ENCODE data around the gene PHLPP1. TPM values are rescaled to one million over a fixed set of nuclear protein-coding genes. Genes with fewer than 3 reads are reported as not detected.

Gene PHLPP1
- total RNA-seq, 1 experiment from 2014 or later = 7.9 TPM

DNA sequence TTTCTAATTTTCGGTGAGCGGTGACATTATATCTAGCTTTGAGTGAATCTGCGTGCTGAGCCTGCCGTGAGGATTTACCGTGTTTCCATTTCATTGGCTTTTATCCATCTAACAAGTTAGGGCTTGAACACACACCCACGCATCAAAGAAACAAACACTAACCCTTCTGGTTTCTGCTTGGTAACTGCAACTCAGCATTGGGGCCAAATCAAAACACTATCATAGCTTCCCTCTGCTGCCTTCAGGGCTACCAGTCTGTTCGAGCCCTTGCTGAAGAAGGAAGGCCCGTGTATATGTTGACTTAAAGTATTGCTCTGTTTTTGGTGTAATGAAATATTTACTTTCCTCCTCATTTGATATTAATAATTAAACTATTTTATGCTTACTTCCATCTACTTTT, 227.2 kb downstream of the PHLPP1 start:
- no peak for DNase-seq (ENCODE audit: low spot score)

DNA sequence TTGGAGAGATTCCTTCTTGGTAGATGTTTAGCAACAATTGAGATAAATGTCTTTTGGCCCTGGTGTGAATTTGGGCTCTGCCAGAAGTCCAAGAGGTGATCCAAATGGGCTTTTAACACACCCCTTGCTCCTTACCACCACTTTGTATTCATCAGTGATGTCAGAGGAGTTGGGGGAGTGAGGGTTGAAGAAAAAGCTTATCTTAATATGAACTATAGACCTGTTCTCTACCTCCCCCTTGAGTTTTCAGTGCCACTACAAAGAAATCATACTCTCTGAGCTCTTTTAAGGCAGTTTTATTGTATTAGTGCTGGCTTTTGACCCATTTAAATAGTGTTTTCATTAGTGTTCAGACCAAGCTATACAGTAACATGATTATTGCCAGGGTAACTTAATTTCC, 229.1 kb downstream of the PHLPP1 start:
- no peak for DNase-seq (ENCODE audit: low spot score)

DNA sequence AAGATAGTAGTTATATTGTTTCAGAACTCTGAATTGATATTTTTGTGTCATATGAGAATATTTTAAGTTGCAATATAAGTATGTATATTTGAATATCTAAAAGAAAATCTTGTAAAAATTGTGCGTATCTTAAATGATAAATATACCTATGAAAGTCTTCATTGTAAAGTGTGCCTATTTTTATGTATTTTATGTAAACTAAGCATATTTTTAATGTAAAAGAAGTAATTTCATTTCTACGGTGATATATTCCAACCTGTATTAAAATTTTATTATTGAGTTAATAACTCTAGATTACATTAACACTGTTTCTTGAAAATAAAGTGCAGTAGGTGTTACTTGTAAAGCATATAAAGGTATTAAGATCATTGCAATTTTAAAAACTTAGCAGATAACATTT, 233.4 kb downstream of the PHLPP1 start:
- DNase-seq (ENCODE audit: low spot score) = no peak

DNA sequence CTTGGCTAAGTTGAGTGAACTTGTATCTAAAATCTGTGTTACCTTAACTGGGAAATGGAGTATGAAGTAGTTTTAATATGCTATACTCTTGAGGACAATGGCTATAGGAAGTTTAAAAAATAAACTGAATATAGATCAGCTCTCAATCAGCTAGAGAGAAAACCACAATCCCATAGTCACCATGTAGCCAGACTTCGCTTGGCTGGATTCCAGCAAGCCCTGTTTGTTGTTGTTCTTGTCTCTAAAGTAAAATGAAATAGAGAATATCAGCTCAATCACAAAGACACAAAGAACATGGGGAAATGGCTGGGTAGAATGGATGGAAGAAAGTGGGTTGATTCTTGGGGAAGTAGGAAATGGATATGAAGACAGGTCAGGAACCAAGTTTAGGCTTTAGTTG, 234.9 kb downstream of the PHLPP1 start:
- DNase-seq (ENCODE audit: low spot score) = no peak

DNA sequence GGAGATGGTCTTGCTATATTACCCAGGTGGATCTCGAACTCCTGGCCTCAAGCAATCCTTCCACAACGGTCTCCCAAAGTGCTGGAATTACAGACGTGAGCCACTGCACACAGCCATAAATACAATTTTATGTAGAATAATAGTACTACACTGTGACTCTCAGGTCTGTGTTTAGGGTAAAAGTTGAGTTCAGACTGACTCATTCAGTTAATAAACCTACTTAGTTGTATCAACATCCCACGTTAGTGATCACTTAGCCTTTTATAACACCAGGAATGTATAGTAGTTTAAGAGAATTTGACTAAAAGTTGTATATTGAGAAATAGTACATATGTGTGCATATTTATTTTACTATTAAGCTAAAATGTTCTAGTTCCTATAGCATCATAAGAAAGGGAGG, 237.5 kb downstream of the PHLPP1 start:
- DNase-seq (ENCODE audit: low spot score) = no peak

DNA sequence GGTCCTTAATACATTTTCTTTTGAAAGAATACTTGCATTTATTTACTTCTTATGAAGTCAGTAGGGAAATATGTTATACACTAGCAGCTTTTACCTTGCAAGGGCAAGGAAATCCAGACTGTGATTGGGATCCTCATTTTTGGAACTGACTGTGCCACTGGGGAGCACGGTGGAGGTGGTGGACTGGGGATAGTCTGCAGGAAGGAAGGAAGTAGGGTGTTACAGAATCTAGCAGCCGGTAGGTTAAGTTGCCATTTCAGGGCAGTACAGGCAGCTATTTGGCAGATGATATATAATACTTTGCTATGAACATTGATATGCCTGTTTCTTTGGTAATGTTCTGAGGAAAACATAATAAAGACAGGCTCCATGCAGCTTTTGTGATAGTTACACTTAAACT, 238.3 kb downstream of the PHLPP1 start:
- DNase-seq (ENCODE audit: low spot score) = no peak

DNA sequence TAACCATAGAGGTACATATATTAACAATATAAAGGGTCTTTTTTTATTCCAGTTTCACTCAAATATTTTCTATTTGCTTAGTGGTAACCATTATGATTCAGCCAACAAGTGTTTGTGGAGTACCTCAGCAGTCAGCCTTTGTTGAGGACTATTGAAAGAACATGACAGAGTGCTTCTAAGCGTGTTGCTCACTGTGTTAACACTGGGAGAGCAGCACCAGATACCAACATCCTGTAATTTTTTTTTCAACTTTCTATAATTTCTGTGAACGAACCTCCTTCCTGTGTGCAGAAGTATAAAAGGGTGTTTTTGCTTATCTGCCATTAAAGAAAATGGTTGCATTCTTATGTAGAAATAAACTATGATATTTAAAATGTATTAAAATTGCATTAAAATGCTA, 239.0 kb downstream of the PHLPP1 start:
- DNase-seq (ENCODE audit: low spot score) = no peak

DNA sequence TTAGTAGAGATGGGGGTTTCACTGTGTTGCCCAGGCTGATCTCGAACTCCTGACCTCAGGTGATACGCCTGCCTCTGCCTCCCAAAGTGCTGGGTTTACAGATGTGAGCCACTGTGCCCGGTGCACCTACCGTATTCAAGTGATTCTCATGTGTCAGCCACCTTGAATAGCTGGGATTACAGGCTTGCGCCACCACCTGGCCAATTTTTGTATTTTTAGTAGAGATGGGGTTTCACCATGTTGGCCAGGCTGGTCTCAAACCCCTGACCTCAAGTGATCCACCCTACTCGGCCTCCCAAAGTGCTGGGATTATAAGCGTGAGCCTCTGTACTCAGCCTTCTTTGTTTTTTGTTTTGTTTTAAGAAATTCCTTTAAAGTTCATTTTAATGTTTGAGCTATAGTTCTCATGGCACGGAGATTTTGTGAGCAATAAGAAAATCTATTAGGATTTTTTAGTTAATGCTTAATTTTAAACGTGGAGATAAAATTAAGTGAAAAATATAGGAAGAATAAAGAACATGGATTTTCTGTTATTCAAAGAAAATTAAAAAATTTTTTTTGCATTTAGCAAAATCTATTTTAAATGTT, 242.6 kb downstream of the PHLPP1 start:
- peak; percentile 20 for DNase-seq (ENCODE audit: low spot score)

DNA sequence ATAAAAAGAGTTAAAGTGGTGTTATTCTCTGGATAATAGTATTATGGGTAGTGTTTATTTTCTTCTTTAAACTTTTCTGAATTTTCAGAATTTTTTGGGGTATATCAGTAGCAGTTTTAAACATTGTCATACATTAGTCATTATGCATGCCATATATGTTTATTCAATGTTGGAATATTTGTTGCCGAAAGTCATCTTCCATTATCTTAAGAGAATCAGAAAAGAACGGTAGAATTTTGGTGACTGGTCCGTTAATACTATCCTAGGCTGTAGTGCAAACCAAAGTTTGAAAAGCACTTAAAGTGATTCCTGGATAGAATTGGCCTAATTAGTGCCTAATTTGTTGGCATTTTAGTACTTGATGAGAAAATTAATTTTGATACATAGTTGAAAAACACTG, 244.1 kb downstream of the PHLPP1 start:
- no peak for DNase-seq (ENCODE audit: low spot score)

DNA sequence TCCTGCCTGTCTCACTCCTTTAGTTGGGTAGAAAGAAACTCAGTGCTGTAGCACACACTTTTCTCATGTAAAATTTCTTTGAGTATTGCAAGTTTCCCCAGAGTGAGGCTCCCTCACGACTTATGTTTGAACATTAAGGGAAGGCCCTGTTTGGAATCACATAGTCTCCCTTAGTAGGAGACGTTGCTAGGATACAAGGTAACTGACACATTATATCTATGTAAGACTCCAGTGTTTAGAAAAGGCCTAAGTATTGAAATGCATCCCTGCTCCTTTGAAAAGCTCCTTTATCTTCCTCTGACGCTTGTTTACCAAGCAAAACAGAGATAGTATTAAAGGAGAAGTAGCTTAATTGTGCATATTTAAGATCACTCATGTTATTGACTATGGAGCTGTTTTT, 248.2 kb downstream of the PHLPP1 start:
- DNase-seq (ENCODE audit: low spot score) = no peak

DNA sequence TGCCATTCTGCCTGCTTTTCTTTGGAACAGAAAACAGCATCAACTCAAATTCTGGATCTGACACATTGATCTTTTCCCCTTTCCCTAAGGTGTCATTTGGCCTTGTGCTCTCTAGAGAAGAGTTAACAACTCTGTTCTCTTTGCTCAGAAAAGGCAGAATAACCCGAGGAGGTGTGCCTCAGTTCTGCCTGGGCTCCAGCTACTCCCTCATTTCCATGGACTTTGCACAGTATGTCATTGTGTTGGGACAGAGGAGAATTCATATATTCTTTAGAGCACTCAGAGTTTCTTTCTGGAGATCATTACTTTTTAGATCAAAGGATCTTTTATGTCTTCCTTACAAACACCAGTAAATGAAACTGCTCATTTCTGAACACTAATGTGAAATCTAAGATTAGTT, 249.1 kb downstream of the PHLPP1 start:
- no peak for DNase-seq (ENCODE audit: low spot score)

DNA sequence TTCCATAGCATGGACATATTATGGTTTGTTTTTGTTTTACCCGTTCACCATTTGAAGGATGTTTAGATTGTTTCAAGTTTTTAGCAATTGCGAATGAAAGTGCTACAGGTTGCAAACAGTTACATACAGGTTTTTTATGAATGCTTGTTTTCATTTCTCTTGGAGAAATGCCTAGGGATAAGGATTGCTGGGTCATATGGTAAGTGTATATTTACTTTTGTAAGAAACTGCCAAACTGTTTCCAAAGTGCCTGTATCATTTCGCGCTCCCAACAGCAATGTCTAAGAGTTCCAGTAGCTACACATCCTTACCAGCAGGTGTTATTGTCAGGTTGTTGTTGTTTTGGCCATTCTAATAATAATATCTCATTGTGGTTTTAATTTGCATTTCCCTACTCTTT, 251.7 kb downstream of the PHLPP1 start:
- no peak for DNase-seq (ENCODE audit: low spot score)

DNA sequence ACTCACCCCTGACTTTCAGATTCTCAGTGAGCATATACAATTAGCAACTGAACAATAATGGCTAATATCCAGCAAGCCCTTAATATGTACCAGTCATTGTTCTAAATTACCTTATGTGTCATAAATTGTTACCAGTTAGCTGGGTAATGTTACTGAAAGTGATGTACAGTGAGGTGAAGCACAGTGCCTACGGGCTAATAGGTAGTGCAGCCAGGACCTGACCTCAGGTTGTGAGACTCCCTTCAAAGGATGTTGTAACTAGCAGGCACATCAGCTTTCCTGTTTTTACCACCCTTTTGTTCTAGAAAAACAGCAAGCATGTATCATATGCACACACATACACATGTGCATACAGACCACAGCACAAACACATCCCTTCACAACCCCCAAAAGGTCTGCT, 258.3 kb downstream of the PHLPP1 start:
- DNase-seq (ENCODE audit: low spot score) = no peak

DNA sequence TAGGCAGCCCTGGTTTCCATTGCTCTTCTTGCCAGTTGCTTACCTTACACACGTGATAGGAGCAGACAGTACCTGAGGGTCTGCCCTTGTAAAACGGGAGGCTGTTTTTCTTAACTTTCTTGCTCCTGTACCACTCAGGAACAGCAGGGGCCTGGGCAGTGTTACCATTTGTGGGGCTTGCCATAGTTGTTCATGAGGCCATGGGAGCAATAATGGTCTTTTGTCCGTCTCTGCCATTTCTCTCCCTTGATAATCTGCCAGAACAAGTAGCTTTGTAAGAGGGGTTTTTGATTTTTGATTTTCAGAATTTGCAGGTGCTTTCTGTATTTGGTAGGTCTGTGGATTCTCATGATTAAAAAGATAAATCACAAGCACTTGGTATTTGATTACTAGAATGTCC, 259.0 kb downstream of the PHLPP1 start:
- DNase-seq (ENCODE audit: low spot score) = no peak

DNA sequence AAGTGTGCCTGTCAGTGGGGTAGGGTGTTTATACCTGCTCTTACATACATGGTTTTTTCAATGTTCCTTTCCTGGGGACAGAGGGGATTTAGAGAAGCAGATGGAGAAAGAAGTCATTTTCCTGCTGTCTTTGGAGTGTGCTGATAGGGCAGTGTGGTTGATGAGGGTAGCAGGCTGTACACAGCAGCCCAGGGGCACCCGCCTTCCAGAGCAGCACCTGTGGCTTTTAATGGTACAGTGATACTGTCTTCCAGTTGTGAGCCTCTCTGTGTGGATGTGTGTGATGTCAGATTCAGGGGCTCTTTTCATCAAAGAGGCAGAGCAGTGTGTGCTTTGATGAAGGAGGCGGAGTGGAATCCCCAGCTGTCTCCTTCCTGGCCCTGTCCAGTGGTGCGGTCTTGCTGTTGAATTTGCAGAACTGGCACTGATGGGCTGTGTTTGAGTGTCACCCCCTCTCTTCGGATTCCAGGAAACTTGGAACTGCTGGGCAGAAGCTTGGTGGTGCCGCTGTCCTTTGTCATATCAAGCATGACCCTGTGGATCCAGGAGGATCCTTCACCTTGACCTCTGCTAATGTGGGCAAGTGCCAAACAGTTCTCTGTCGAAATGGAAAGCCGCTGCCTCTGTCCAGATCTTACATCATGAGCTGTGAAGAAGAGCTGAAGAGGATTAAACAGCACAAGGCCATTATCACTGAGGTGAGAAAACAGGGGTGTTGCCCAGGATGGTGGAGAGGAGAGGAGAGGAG, 259.8 kb downstream of the PHLPP1 start:
- DNase-seq (ENCODE audit: low spot score) = no peak

DNA sequence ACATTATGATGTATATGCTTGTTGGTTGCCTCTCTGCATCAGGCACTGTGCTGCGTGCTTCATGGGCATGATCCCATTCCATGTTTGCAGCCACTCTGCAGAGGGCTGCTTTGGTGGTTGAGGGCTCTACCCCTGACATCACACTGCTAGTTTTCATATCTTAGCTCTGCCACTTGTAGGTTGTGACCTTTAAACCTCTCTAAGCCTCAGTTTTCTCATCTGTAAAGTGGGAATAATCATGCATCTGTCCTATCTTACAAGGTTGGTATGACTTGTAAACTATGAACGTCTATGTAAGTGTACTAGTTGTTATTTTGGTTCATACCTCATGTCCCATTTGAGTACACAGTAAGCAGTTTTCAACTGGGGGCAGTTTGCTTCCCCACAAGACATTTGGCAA, 260.4 kb downstream of the PHLPP1 start:
- no peak for DNase-seq (ENCODE audit: low spot score)

DNA sequence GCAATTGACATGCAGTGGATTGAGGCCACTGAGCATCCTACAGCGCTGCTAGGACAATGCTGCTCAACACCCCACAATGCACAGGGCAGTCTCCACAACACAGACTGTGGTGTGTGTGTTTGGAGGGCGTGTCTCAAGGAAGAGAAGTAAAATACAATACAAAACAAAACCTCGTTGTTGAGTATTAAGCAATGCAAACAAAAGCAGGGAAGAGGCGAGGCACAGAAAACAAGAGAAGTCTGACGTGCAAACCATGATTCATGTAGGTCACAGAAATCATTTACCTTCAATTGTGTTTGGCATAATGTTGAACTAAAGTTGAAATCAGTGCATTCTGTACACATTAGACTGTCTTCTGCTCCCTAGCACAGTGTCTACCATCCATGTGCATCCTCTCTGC, 260.9 kb downstream of the PHLPP1 start:
- DNase-seq (ENCODE audit: low spot score) = no peak

DNA sequence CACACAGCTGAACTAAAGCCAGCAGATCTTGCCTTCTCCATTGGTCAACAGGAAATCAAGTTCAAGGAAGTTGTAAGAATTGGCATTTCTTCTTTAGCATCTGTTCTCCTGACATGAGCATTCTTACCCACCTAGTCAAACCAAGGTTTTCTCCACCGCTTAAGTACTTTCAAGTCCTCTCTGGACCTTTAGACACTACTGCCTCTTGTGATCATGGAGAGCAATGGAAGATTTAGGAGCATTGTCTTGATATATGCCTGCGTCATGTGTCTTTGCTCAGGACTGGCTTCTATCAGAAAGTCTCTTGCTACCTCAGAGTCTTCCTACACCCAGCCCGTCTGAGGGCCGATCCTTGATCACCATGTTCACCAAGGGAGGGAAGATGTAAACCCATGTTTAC, 262.2 kb downstream of the PHLPP1 start:
- DNase-seq (ENCODE audit: low spot score) = no peak

DNA sequence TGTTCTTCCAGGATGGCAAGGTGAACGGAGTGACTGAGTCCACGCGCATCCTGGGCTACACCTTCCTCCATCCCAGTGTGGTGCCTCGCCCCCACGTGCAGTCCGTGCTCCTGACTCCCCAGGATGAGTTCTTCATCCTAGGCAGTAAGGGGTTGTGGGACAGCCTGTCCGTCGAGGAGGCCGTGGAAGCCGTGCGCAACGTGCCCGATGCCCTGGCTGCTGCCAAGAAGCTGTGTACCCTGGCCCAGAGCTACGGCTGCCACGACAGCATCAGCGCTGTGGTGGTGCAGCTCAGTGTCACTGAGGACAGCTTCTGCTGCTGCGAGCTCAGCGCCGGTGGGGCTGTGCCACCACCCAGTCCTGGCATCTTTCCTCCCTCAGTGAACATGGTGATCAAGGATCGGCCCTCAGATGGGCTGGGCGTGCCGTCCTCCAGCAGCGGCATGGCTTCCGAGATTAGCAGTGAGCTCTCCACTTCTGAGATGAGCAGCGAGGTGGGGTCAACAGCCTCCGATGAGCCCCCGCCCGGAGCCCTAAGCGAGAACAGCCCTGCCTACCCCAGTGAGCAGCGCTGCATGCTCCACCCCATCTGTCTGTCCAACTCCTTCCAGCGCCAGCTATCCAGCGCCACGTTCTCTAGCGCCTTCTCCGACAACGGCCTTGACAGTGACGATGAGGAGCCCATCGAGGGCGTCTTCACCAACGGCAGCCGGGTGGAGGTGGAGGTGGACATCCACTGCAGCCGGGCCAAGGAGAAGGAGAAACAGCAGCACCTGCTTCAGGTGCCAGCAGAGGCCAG, 263.1 kb downstream of the PHLPP1 start:
- no peak for DNase-seq (ENCODE audit: low spot score)

DNA sequence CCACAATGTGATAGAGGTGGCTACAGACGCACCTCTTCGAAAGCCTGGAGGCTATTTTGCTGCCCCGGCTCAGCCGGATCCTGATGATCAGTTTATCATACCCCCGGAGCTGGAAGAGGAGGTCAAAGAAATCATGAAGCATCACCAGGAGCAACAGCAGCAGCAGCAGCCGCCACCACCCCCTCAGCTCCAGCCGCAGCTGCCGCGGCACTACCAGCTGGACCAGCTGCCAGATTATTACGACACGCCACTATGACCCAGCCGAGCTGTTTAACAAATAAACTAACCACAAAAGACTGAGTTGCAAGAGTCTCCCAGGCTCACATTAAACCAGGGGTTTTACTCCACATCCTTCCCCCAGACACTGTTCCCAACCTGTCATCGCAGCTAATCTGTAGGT, 263.8 kb downstream of the PHLPP1 start:
- DNase-seq (ENCODE audit: low spot score) = peak; percentile 54

DNA sequence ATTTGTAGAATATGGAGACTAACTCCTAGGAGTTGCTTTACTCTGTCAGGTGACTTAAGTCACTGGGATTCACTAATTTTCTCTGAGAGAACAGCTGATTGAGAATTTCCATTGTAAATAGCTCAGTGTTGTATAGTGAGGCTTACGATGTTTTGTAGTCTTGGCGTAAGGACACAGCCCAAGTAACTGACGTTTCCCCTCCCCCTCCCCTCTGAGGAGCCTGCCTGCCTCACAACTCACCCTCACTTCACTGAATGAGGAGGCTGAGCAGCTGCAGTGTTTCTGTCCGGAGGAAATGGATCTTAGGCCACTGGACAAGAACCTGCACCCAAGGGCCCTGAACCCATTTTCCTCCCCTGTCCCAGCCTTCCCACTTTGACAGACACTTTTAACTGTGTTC, 264.6 kb downstream of the PHLPP1 start:
- DNase-seq (ENCODE audit: low spot score) = no peak

DNA sequence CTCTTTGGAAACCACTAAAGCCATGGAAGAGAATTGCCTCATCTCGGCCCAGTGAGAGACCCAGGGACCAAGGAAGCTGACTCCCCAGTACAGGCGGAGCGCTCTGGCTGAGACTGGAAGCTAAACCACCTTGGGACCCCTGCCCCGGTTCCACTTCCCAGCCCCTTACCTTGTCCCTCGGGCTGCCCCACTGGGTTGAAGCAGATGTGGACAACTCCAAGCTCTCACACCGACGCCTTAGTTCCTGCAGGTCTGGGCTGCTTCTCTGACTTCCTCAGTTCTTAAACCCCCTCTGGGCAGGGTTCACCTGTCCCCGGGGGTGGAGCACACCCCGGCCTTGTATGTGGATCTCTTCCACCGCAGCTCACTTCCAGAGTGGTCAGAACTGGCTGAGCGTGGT, 266.2 kb downstream of the PHLPP1 start:
- DNase-seq (ENCODE audit: low spot score) = no peak

DNA sequence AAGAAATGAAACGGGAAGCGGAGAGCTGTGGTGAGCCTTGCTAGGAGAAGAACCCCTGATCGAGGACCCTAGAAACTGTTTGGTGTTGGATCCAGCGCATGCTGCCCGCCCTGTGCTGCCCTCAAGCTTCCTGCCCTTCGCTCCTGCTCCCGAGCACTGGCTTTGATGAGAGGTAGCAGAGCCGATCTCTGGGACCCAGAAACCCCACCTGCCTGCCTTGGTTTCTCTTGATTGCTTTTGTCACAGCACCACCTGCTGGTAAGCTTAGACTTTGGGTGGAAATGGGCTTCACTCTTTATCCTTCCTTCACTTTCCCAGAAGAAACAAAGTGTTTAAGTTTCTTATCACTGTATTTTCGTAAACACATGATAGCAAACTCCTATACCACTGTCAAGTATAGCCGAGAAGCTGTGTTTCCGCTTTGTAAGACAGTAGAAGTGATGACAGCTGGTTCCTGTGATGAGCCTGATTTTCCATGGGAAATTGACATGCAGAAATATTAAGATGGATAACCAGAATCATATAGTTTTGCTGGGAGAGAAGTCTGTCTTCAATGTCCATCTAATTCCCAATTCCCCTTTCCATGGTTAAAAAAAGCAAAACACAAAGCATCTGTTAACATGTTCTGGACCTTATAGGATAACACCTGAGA, 267.4 kb downstream of the PHLPP1 start:
- DNase-seq (ENCODE audit: low spot score) = peak; percentile 15
